Measurements from ENCODE around the gene NRL. TPM values are rescaled to one million over a fixed set of nuclear protein-coding genes. Genes with fewer than 3 reads are reported as not detected.

The NRL gene
- total RNA-seq, 1 donor from 2014 or later: 1.2 TPM

GRCh38 chr14:24143511-24143910 is 28.8 kb upstream of the NRL start:
- H3K4me3 ChIP-seq (ENCODE audit: low read depth, low read length): no peak overlapping the region
- DNase-seq (ENCODE audit: low read depth): no peak
- TF ChIP-seq, protein P1, sequence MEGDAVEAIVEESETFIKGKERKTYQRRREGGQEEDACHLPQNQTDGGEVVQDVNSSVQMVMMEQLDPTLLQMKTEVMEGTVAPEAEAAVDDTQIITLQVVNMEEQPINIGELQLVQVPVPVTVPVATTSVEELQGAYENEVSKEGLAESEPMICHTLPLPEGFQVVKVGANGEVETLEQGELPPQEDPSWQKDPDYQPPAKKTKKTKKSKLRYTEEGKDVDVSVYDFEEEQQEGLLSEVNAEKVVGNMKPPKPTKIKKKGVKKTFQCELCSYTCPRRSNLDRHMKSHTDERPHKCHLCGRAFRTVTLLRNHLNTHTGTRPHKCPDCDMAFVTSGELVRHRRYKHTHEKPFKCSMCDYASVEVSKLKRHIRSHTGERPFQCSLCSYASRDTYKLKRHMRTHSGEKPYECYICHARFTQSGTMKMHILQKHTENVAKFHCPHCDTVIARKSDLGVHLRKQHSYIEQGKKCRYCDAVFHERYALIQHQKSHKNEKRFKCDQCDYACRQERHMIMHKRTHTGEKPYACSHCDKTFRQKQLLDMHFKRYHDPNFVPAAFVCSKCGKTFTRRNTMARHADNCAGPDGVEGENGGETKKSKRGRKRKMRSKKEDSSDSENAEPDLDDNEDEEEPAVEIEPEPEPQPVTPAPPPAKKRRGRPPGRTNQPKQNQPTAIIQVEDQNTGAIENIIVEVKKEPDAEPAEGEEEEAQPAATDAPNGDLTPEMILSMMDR (conservative IDR thresholded peaks at IDR 0.05; ENCODE audit: low read depth, low read length): no peak

- DNase-seq (ENCODE audit: low read depth): peak; percentile 91
- peak within 1 kb of the TSS; percentile 89 for H3K4me3 ChIP-seq (ENCODE audit: low read depth, low read length)
- TF ChIP-seq, protein P1 (conservative IDR thresholded peaks at IDR 0.05; ENCODE audit: low read depth, low read length): peak; percentile 37
These were observed 26.5 kb upstream of the NRL start, which contains the start of gene EMC9 for GRCh38 chr14:24141097-24141880. Gene EMC9 (minus strand): TSS chr14:24141591. CDS start chr14:24141304, 287 bp downstream.

- TF ChIP-seq, protein P1 (conservative IDR thresholded peaks at IDR 0.05; ENCODE audit: low read depth, low read length): no peak
- DNase-seq (ENCODE audit: low read depth): no peak
- H3K4me3 ChIP-seq (ENCODE audit: low read depth, low read length): peak overlapping the region; percentile 89
These were observed 24.7 kb upstream of the NRL start for GRCh38 chr14:24139272-24139934.

DNA sequence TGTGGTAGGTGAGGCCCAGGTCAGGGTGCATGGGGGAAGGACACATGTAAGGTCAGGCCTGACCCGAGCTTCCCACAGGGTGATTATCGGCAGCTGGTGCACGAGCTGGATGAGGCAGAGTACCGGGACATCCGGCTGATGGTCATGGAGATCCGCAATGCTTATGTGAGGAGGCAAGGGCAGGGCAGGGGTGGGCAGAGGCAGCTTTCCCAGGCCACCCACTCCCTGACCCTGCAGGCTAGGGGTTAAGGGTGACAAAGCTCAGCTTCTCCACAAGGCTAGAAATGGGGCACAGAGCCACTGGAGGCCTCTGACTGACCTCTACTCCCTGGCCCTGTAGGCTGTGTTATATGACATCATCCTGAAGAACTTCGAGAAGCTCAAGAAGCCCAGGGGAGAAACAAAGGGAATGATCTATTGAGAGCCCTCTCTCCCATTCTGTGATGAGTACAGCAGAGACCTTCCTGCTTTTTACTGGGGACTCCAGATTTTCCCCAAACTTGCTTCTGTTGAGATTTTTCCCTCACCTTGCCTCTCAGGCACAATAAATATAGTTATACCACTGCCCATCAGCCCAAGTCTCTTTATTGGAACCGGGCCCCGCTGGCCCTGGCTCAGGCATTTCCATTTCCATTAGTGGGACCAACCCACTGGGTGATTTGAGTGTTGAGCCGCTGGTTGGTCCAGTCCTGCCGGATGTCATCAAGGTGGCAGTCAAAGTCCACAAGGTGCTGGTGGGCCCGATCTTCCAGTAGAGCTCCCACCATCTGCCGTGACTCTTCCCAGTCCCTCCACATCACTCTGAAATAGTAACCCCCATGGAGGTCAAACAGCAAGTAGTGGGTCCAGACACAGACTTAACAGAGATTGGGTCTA is 23.9 kb upstream of the NRL start:
- TF ChIP-seq, protein P1 (conservative IDR thresholded peaks at IDR 0.05; ENCODE audit: low read depth, low read length): no peak
- no peak for DNase-seq (ENCODE audit: low read depth)
- H3K4me3 ChIP-seq (ENCODE audit: low read depth, low read length): no peak overlapping the region

GRCh38 chr14:24137529-24138395 is 23.0 kb upstream of the NRL start:
- TF ChIP-seq, protein P1 (conservative IDR thresholded peaks at IDR 0.05; ENCODE audit: low read depth, low read length): no peak
- no peak for DNase-seq (ENCODE audit: low read depth)
- H3K4me3 ChIP-seq (ENCODE audit: low read depth, low read length): no peak overlapping the region
